Stimulated activated CD4-positive, alpha-beta T cell treated with anti-CD3 and anti-CD28 coated beads, Interleukin-15, amount 100 ng/mL, for 24 hours (primary cell): Measurements from ENCODE around the gene FBXO21.
A peak's percentile ranks its signal among the peaks of the same experiment; 100 is the strongest.
"Not testable (repeated sequence)": the region's sequence is repeated elsewhere in the genome, so short reads cannot be mapped to it uniquely, and the experiment has no call there.

Experiments
- DNase-seq: peaks from one replicate; pipeline ENCODE4 v3.0.0-alpha.2; 2020

Gene FBXO21

DNA sequence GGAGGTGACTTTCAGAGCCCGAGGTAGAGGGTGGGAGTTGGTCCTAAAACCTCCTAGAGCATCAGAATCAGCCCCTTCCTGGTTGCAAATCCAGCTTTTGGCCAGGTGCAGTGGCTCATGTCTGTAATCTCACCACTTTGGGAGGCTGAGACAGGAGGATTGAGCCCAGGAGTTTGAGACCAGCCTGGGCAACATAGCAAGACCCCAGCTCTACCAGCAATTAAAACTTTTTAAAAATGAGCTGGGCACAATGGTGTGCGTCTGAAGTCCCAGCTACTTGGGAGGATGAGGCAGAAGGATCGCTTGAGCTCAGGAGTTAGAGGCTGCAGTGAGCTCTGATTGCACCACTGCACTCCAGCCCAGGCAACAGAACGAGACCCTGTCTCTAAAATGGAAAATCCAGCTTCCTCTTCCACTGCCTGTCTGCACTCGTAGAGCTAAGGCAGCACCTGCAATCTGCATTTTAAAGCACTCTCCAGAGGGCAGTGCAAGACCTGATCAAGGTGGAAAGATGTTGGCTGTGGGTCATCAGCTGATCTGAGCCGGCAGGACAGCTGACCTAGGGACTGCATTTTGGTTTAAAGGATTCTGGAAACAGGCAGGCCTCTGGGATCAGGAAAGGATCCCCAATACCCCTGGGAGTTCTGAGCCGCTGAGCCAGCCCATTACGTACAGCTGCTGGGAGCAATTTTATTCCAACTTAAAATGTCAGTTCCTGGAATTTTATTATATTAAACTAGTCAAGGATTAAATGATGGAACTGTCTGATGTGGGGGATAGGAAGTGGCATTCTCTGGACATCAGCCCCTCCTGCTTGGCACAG, 89.2 kb downstream of the FBXO21 start:
- no peak for DNase-seq

DNA sequence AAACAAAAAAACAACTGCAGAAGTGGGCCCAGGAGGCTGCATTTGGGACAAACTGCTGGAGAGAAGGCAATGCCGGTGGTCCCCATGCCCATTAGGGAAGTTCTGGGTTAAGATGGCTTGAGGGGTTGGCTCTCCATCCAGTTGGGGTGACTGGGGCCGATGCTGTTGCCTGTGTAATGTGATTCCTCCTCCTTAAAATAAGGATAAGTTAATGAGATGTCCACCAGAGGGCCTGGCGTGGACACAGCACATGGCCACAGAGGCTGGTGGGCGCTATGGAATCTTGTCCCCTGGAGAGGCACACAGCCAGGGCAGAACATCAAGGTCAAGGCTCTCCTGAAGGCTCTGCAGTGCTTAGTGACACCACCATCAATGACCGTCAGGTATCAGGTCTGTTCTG, 90.0 kb downstream of the FBXO21 start:
- DNase-seq = peak; percentile 12

DNA sequence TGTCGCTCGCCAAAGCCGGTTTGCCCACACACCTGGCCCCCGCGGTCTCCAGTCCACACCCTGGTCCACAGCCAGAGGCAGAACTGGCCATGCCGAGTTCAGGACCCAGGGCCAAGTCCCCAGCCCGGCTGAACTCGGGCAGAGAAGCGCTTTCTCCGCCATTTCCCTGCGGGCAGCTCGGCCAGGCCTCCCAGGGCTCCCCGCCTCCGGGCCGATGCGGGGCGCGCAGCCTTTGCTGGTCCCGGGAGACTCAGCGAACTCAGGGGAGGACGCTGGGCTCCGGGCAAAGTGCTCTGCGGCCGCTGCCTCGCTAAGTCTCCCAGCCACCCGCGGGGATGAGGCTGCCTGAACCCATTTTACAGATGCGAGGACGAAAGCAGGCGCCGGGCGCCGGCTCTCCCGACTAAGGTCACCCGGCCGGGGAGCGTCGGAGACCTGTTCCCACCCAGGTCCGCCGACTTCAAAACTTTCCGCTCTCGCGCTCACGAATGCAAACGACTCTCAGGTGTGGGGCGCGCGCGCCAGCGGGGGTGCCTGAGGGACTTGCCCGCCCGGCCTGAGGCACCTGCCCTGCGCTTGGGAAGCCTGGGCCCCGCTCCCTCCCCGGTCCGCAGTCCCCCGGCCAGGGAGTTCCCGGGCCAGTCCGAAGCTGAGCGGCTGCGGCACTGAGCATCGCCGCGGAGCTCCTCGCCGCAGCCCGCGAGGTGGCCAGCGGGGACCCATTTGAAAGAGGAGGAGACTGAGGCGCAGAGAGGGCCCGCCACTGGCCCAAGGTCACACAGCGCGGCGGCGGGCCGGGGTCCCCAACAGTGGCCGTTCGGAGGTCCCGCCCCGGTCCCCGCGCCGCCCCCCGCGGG, 91.7 kb downstream of the FBXO21 start:
- peak; percentile 60 for DNase-seq

DNA sequence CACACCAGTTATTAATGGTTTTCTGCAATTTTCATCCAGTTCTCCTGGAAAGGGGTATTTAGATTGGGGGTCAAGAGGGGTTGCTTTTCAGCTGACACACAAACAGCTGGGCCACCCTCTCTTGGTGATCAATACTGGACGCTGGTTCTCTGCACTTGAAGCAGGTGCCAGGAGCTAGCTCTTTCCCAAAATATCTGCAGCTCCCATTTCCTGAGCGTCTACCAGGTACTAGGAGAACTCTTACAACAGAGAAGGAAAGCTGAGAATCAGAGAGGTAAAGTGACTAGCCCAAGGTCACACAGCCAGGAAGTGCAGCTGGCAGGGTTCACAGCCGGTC, 92.3 kb downstream of the FBXO21 start:
- DNase-seq = no peak

DNA sequence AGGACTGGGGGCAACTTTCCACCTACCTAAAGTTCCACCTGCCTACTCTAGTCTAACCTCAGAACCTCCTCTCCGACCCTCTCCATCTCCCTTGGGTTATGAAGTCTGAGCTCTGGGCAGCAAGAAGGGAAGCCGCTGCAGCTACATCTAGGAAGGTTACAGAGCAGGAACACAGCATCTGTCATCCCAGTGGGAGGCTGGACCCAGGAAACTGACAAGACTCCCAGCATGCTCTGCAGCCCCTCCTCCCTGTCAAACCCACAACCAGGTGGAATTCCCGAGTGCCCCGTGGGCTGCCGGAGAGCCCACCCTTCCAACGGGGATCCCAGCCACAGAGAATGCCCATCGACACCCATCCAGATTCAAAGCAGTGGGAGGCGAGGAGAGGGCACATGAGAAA, 93.1 kb downstream of the FBXO21 start:
- no peak for DNase-seq

DNA sequence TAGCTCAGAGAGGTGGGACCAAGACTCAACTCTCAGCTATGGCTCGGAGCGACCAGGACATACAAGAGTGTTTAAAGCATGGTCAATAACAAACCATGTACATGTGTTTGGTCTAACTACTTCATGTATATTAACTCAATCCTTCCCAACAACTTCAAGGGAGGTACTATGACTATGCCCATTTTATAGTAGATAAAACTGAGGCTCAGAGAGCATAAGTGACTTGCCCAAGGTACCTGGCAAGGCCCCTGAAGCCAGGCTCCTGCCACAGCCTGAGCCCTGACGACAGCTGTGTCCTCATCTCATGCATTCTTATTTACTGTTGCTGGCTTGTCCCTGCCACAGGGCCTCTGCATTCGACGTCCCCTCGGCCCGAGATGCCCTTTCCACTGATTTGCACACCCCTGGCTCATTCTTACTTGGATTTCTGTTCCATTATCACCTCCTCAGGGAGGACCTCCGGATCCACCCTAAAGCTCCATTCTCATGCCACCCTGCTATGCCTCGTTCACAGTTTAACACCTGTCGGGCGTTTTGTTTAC, 93.7 kb downstream of the FBXO21 start:
- no peak for DNase-seq

DNA sequence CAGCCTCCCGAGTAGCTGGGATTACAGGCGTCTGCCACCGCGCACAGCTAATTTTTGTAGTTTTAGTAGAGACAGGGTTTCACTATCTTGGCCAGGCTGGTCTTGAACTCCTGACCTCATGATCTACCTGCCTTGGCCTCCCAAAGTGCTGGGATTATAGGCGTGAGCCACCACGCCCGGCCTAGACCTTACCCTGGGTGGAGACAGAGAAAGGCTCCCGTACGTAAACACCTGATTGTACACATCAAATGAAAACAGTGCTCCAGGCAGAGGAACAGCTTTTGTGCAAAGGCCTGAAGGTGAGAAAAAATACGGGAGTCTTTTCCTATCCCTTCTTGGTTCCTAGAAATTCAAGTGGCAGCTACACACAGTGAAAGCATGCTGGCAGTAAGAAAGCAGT, 95.1 kb downstream of the FBXO21 start:
- not testable (repeated sequence) for DNase-seq

DNA sequence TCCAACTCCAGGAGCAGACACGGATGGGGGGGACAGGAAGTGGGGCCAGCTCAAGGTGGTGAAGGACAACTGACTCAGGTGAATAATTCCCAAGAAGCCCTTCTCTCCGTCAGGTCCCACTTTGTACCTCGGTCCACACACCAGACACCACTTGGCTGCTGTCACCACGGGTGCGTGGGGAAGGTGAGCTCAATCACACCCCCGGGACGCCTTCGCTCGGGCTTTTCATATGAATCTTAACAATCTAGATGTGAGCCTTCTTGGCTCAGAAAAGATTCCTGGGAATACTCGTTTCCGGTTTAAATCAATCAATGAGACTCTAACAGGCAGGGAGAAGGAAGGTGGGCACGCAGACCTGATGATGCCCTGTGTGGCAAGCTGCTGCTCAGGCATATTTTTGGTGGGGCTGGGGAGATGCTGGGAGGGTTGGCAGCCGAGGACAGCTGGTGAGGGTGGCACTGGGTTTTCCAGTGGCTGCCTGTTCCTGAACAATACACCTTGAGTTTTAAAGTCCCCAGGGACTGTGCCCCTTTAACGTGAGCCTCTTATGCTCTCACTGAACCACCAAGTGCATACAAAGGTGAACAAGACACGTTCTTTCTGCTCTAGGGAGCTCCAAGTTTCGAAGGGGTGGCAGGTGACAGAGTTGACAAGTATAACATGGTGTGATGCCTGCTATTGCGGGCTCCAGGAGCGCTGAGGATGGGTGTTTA, 96.2 kb downstream of the FBXO21 start:
- no peak for DNase-seq

DNA sequence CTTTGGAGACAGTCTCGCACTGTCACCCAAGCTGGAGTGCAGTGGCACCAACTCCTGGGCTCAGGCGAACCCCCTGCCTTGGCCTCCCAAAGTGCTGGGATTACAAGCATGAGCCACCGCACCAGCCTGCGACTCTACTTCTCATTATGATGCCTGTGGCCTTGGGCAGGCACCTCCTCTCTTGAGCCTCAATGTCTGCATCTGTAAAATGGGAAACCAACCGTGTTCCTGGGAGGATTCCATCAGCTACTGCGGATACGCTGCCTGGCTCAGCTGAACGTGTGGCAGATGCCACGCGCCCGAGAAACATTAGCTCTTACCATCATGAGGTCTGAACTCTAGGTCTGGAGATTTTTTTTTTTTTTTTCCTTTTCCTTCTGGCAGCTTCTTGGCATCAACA, 96.8 kb downstream of the FBXO21 start:
- no peak for DNase-seq

DNA sequence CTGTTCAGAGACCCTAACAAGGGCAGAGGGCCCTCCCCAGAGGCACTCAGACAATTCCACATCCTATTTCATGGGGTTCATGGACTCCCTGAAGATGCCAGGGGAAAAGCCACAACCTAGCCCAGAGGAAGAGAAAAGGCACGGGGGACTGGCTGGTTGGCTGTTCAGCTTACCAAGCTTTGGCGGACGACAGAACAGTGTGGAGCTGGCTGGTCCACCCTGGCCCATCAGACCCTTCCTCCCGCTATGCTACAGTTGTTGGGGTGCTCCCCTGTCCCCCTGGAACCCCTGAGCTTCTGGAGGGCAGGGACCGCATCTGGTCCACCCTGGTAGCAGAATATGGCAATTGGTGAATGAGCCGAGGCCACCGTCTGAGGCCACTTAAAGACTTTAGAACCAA, 97.4 kb downstream of the FBXO21 start:
- no peak for DNase-seq

DNA sequence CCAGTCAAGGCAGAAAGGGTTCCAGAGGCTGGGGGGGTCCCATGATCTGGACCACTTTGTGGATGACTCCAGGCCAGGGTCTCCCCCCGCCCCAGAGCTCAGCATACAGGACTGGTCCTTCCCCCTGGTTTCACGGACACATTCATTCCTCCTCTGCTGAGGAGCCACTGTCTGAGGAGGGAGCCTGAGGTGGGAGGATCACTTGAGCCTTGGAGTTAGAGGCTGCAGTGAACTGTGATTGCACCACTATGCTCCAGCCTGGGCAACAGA, 97.8 kb downstream of the FBXO21 start:
- DNase-seq = no peak
